SH-SY5Y (cell line): ENCODE results near the gene TFEB.

Experiments
- GATA2 ChIP-seq: IDR thresholded peaks from 2 replicates; pipeline ENCODE4 v1.6.1; 2011; ENCODE audit warnings: mild to moderate bottlenecking, low read depth, low read length
- GATA3 ChIP-seq: IDR thresholded peaks from 2 replicates; pipeline ENCODE4 v1.6.1; 2011; ENCODE audit warnings: low read depth, mild to moderate bottlenecking, low read length, moderate library complexity

TFEB gene

DNA sequence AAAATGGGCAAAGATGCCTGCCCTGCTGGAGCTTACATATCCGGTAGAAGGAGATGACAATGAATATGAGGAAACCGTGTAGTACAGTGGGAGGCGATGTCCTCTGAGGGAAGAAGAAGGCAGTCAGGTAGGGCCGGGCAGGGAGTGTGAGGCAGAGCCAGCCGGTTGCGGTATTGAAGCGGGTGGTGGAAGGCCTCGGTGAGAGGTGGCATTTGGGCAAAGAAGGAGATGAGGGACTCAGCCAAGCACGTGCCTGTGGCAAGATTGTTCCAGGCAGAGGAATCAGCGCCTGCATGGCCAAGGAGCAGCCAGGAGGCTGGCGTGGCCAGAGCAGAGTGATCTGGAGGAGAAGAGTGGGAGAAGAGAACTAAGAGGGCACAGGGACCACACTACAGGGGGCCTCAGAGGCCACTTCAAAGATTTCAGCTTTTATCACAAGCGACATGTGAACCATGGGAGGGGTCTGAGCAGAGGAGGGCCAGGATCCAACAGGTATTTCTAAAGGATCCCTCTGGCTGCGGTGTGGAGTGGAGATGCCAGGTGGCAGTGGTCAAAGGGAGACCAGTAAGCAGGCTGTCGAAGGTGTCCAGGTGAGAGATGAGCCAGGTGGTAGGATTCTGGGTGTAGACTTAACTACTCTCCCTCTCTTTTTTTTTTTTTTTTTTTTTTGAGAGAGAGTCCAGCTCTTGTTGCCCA is 83.3 kb downstream of the TFEB start:
- TF ChIP-seq GATA3: no peak
- no peak for TF ChIP-seq GATA2

DNA sequence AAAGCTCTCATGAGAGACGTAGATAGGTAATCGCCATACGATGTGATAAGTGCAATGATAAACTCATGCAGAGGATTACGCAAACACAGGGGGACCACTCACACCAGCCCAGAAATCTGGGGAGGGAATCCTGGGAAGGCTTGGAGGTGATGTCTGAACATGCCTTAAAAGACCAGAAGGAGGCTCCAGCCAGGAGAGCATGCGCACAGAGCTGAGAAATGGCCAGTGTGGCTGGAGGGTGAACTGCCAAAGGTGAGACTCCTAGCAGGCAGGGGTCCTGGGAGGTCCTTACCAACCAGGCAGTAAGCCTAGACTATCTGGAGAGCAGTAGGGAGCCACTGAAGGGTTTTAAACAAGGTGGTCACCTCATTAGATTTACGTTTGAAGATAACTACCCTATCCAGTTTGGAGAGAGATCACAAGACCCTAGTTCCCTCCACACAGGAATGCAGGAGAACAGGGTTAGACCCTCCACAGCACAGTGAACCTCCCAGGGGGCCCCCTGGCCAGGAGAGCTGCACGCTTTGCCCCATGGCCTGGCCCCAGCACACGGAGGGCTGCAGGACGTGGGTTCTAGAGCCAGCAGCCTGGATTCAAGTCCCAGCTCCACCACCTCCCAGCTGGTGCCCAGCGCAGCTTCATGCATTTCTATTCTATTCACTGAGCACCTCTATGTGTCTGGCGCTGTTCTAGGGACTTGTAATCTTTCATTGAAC is 84.0 kb downstream of the TFEB start:
- TF ChIP-seq GATA2 (no peak), GATA3 (no peak)

GRCh38 chr6:41650120-41650519 is 85.3 kb downstream of the TFEB start:
- TF ChIP-seq GATA3 (no peak), GATA2 (no peak)

DNA sequence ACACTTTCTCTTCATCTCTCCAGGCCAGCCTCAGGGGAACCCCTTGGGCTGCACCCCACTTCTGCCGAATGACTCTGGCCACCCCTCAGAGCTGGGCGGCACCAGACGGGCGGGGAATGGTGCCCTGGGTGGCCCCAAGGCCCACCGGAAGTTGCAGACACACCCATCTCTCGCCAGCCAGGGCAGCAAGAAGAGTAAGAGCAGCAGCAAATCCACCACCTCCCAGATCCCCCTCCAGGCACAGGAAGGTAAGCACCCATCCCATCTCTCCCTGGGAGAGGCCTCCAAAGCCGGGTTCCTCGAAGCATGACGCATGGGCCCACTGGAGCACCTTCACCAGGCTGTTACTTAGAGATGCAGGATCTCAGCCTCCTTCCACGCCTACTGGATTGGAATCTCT is 85.8 kb downstream of the TFEB start:
- TF ChIP-seq GATA2 (no peak), GATA3 (no peak)

- no peak for TF ChIP-seq GATA3
- TF ChIP-seq GATA2: no peak
Observed at GRCh38 chr6:41648921-41649320, 86.5 kb downstream of the TFEB start.

DNA sequence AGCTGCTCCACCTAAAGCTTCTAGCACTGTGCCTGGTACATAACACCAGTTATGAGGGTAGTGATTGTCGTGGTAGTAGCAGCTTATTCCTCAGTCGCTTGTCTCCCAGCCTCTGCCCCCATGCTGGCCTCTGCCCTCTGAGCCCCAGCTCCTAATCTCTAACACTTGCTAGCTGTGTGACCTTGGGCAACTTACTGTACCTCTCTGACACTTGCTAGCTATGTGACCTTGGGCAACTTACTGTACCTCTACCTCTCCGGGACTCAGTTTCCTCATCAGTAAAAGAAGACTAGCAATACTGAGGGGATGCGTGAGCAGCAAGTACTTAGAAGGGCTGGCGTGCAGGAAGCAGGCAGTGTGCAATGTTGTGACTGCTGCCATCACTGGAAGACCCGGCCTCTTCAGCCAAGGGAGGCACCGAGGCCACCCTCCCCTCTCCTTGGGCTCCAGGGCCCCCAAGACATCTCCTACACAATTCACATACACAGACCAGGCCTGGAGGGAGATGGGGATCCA is 87.3 kb downstream of the TFEB start:
- no peak for TF ChIP-seq GATA3

DNA sequence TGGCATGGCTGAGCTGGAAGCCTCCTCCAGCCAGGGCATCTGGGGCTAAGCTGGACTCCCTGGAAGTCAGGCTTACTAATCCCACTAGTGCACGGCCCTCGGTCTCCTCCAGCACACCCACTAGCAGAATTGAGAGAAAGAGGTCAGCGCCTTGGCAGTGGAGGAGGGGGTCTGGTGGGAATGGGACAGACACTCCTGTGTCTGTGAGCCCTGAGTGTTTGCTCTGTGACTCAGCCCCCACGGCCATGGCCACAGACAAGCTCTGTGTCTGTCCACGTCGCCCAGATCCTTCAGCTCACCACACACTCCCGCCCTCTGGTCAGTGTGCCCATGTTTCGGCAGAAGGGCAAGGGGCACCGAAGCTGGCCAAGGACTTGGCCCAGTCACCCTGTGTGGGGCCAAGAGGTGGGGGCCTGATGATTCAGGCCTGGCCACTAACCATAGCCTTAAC is 88.3 kb downstream of the TFEB start:
- no peak for TF ChIP-seq GATA2
- TF ChIP-seq GATA3: no peak

DNA sequence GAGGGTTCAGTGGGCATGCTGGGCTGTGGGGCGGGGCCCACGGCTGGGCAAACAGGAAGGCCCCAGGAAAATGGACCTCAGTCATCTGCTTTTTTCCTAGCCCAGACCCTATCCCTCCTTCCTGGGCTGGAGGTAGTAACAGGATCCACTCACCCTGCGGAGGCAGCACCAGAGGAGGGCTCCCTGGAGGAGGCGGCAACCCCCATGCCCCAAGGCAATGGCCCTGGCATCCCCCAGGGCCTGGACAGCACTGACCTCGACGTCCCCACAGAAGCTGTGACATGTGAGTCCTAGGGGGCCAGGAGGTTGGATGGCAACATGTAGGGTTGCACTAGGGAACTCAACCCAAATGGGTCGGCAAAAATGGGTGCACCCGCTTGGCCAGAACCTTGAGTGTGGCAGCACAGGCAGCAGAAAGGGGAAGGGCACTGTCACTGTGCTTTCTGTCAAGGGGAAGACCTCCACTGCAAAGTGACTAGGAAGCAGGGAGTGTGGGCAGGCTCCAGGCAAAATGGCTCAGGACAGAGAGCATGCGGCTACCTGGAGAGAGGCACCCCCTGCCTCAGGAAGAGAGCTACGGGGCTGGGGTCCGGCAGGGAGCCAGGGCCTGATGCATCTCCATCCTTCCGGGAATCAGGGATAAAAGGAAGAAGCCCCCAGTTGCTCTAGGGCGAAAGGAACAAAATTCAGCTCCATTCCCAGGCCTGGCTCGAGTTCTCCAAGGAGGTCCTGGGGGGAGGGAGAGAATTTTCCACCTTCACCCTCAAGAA is 89.2 kb downstream of the TFEB start:
- TF ChIP-seq GATA3 (no peak), GATA2 (no peak)

DNA sequence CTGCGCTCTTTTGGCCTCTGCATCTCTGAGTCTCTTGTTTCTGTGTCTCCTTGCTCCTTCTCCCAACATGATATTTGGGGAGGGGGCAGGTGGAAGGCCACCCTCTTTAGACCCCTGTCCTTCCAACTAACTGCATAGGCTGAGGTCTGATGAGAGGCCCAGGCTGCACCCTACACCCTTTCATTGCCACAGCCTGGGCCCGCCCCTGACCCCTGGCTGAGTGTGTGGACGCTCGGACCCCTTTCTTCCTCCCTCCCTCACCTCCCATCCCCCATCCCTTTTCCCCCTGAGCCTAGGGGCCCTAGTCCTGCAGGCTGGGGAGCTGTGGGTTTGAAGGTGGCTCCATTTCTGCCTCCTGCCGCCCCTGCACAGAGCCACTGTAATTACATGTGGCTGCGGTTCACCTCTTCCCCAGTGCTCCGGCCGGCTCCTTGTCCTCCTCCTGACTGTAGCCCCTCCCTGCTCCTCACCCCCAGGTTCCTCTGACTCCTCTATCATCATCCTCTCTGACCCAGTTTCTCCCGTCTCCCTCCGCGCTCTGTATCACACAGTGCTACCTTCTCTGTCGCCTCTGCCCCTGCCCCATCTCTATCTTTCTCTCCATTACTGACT is 90.3 kb downstream of the TFEB start:
- TF ChIP-seq GATA2 (no peak), GATA3 (no peak)

GRCh38 chr6:41644297-41644879 is 91.0 kb downstream of the TFEB start:
- no peak for TF ChIP-seq GATA3
- TF ChIP-seq GATA2: no peak

- TF ChIP-seq GATA3 (no peak), GATA2 (no peak)
Observed at GRCh38 chr6:41643899-41644269, 91.5 kb downstream of the TFEB start.

DNA sequence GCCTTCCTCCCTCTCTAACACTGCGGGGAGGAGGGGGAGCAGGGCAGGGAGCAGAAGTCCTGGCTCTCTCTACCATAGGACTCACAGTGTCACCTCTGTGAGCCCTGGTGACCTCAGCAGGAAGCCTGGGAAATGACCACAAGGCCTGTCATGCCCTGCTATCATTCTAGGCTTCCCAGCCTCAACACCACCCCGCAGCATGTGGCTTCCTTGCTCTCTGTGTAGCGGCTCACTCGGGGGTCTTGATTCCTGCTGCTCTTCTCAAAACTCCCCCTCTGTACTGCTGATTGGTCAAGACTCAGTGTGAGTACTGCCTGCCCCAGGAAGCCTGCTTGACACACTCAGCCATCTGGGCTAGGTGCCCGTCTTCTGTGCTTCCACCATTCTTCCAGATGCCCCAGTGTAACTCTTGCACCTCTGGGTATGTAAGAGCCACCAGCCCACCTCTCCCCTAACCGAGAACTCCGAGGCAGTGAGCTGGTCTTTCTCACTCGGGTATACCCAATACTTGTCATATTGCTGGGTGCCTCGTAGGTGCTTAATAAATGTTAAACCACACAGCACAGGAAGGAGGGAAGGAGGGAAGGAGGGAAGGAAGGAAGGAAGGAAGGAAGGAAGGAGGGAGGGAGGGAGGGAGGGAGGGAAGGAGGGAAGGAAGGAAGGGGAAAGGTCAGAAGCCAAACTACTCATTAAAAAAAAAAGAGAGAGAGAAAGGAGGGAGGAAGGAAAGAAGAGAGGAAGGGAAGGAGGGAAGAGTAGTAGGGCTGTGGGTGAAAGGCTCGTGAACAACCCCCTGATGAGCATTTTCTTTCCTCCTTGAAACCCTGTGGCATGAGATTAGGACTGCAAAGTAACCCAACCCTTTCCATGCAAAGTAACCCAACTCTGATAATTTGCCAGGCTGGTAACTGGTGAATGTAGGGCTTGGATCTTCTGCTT is 92.2 kb downstream of the TFEB start:
- no peak for TF ChIP-seq GATA3
- no peak for TF ChIP-seq GATA2
